ENCODE data around the gene TIMM21. TPM values are rescaled to one million over a fixed set of nuclear protein-coding genes. Genes with fewer than 3 reads are reported as not detected.
A peak's percentile ranks its signal among the peaks of the same experiment; 100 is the strongest.

TIMM21 gene
- total and polyA plus RNA-seq, 5 experiments from 2014 or later = 14.6 to 30.6 (median 17.4) TPM

GRCh38 chr18:74178884-74179283 lies 30.6 kb downstream of the TIMM21 start:
- peaks cover 6 to 34% (median 22%) of the 10 kb centered on the region in 5 donors for H3K27me3 Mint-ChIP-seq
- H3K36me3 Mint-ChIP-seq = no peaks in the 10 kb centered on the region
- H3K27ac Mint-ChIP-seq = no peak overlapping the region
- H3K4me1 Mint-ChIP-seq = peaks cover 0 to 1% (median 0%) of the 10 kb centered on the region in 4 donors
- no peak overlapping the region for H3K4me3 Mint-ChIP-seq
- ATAC-seq (no peak), DNase-seq (no peak)
- POLR2A ChIA-PET = no interaction called here
- no peaks in the 10 kb centered on the region for H3K9me3 Mint-ChIP-seq

GRCh38 chr18:74179623-74180199 lies 31.4 kb downstream of the TIMM21 start:
- DNase-seq (no peak), ATAC-seq (no peak)
- peaks cover 6 to 36% (median 19%) of the 10 kb centered on the region in 5 donors for H3K27me3 Mint-ChIP-seq
- no peak overlapping the region for H3K27ac Mint-ChIP-seq
- H3K9me3 Mint-ChIP-seq = no peaks in the 10 kb centered on the region
- H3K4me1 Mint-ChIP-seq = peaks cover 0 to 1% (median 0%) of the 10 kb centered on the region in 4 donors
- no peaks in the 10 kb centered on the region for H3K36me3 Mint-ChIP-seq
- POLR2A ChIA-PET = no interaction called here
- H3K4me3 Mint-ChIP-seq = no peak overlapping the region

- Mint-ChIP-seq H3K4me3 (no peak overlapping the region), H3K27me3 (peaks cover 8 to 24% (median 14%) of the 10 kb centered on the region in 5 donors), H3K36me3 (no peaks in the 10 kb centered on the region), H3K4me1 (peaks cover 0 to 1% (median 0%) of the 10 kb centered on the region in 4 donors), H3K27ac (no peak overlapping the region), H3K9me3 (no peaks in the 10 kb centered on the region)
- POLR2A ChIA-PET = no interaction called here
- no peak for DNase-seq
- no peak for ATAC-seq
Observed at GRCh38 chr18:74182335-74182734, 34.0 kb downstream of the TIMM21 start.

- peaks cover 0 to 1% (median 0%) of the 10 kb centered on the region in 4 donors for H3K4me1 Mint-ChIP-seq
- no peak overlapping the region for H3K4me3 Mint-ChIP-seq
- H3K27me3 Mint-ChIP-seq = peaks cover 8 to 32% (median 13%) of the 10 kb centered on the region in 5 donors
- DNase-seq (no peak), ATAC-seq (no peak)
- H3K9me3 Mint-ChIP-seq = no peaks in the 10 kb centered on the region
- no peaks in the 10 kb centered on the region for H3K36me3 Mint-ChIP-seq
- H3K27ac Mint-ChIP-seq = no peak overlapping the region
- POLR2A ChIA-PET = no interaction called here
Observed at GRCh38 chr18:74183130-74183529, 34.8 kb downstream of the TIMM21 start.

GRCh38 chr18:74184875-74185274 lies 36.6 kb downstream of the TIMM21 start:
- H3K27ac Mint-ChIP-seq = no peak overlapping the region
- H3K4me3 Mint-ChIP-seq = no peak overlapping the region
- H3K27me3 Mint-ChIP-seq = peaks cover 8 to 39% (median 21%) of the 10 kb centered on the region in 5 donors
- peaks cover 0 to 1% (median 0%) of the 10 kb centered on the region in 4 donors for H3K4me1 Mint-ChIP-seq
- DNase-seq (no peak), ATAC-seq (no peak)
- POLR2A ChIA-PET = no interaction called here
- H3K9me3 Mint-ChIP-seq = no peaks in the 10 kb centered on the region
- no peaks in the 10 kb centered on the region for H3K36me3 Mint-ChIP-seq

- POLR2A ChIA-PET = no interaction called here
- peaks cover 0 to 1% (median 0%) of the 10 kb centered on the region in 4 donors for H3K4me1 Mint-ChIP-seq
- H3K27me3 Mint-ChIP-seq = peaks cover 10 to 39% (median 24%) of the 10 kb centered on the region in 5 donors
- DNase-seq (no peak), ATAC-seq (no peak)
- no peak overlapping the region for H3K4me3 Mint-ChIP-seq
- no peak overlapping the region for H3K27ac Mint-ChIP-seq
- no peaks in the 10 kb centered on the region for H3K36me3 Mint-ChIP-seq
- no peaks in the 10 kb centered on the region for H3K9me3 Mint-ChIP-seq
Observed at GRCh38 chr18:74185860-74186259, 37.5 kb downstream of the TIMM21 start.

GRCh38 chr18:74186661-74187060 lies 38.3 kb downstream of the TIMM21 start:
- Mint-ChIP-seq H3K4me3 (no peak overlapping the region), H3K9me3 (no peaks in the 10 kb centered on the region), H3K4me1 (peaks cover 0 to 1% (median 0%) of the 10 kb centered on the region in 4 donors), H3K27ac (no peak overlapping the region), H3K36me3 (no peaks in the 10 kb centered on the region), H3K27me3 (peaks cover 13 to 39% (median 24%) of the 10 kb centered on the region in 5 donors)
- DNase-seq (no peak), ATAC-seq (no peak)
- POLR2A ChIA-PET = no interaction called here

- no peaks in the 10 kb centered on the region for H3K9me3 Mint-ChIP-seq
- ATAC-seq (no peak), DNase-seq (no peak)
- H3K4me1 Mint-ChIP-seq = no peaks in the 10 kb centered on the region
- no peak overlapping the region for H3K27ac Mint-ChIP-seq
- POLR2A ChIA-PET = no interaction called here
- H3K36me3 Mint-ChIP-seq = no peaks in the 10 kb centered on the region
- no peak overlapping the region for H3K4me3 Mint-ChIP-seq
- H3K27me3 Mint-ChIP-seq = peaks cover 8 to 29% (median 19%) of the 10 kb centered on the region in 5 donors
Observed at GRCh38 chr18:74190086-74190485, 41.8 kb downstream of the TIMM21 start.

GRCh38 chr18:74191577-74191976 lies 43.3 kb downstream of the TIMM21 start:
- DNase-seq (no peak), ATAC-seq (no peak)
- H3K36me3 Mint-ChIP-seq = no peaks in the 10 kb centered on the region
- POLR2A ChIA-PET = no interaction called here
- no peaks in the 10 kb centered on the region for H3K9me3 Mint-ChIP-seq
- H3K4me3 Mint-ChIP-seq = no peak overlapping the region
- peaks cover 2 to 8% (median 5%) of the 10 kb centered on the region in 4 donors for H3K4me1 Mint-ChIP-seq
- H3K27ac Mint-ChIP-seq = no peak overlapping the region
- H3K27me3 Mint-ChIP-seq = peaks cover 6 to 26% (median 19%) of the 10 kb centered on the region in 5 donors

- POLR2A ChIA-PET = interaction anchor here (0.6 kb wide), 1 partner anchor 177 kb away, joined by 3 read pairs; no protein-coding TSS in a partner anchor
- Mint-ChIP-seq H3K27me3 (peaks cover 0 to 19% (median 8%) of the 10 kb centered on the region in 5 donors), H3K4me3 (no peak overlapping the region), H3K36me3 (no peaks in the 10 kb centered on the region), H3K4me1 (peaks cover 2 to 8% (median 5%) of the 10 kb centered on the region in 4 donors), H3K27ac (peak overlapping the region in 1 of 10 donors; percentile 43), H3K9me3 (no peaks in the 10 kb centered on the region)
- DNase-seq (no peak), ATAC-seq (no peak)
Observed at GRCh38 chr18:74194691-74195090, 46.4 kb downstream of the TIMM21 start.

- DNase-seq (peak in 9 of 10 donors; percentile 33 to 82 (median 55)), ATAC-seq (peak; percentile 95)
- Mint-ChIP-seq H3K27ac (peak overlapping the region; percentile 11 to 94 (median 88)), H3K9me3 (no peaks in the 10 kb centered on the region), H3K36me3 (no peaks in the 10 kb centered on the region), H3K4me1 (peaks cover 2 to 8% (median 5%) of the 10 kb centered on the region in 4 donors), H3K27me3 (peaks cover 0 to 12% (median 5%) of the 10 kb centered on the region in 5 donors), H3K4me3 (peak overlapping the region; percentile 76 to 89 (median 82))
- POLR2A ChIA-PET = interaction anchor here (1.0 kb wide), 1 partner anchor 146 kb away, joined by 4 read pairs; no protein-coding TSS in a partner anchor
Observed at GRCh38 chr18:74196220-74197119, 48.1 kb downstream of the TIMM21 start.

GRCh38 chr18:74197705-74198341 lies 49.5 kb downstream of the TIMM21 start:
- Mint-ChIP-seq H3K4me1 (peaks cover 2 to 8% (median 5%) of the 10 kb centered on the region in 4 donors), H3K27ac (no peak overlapping the region), H3K27me3 (peaks cover 0 to 7% (median 3%) of the 10 kb centered on the region in 5 donors), H3K36me3 (no peaks in the 10 kb centered on the region), H3K9me3 (no peaks in the 10 kb centered on the region), H3K4me3 (no peak overlapping the region)
- no peak for ATAC-seq
- POLR2A ChIA-PET = interaction anchor here (1.0 to 1.1 kb wide), 2 partner anchors 144 to 145 kb away, joined by 3 to 4 read pairs; no protein-coding TSS in a partner anchor
- DNase-seq = no peak
